HS-27A (cell line): ENCODE data around the gene ABCB7.
"Not testable (repeated sequence)": the region's sequence is repeated elsewhere in the genome, so short reads cannot be mapped to it uniquely, and the experiment has no call there.

Source experiments
- DNase-seq: peaks from one replicate; pipeline ENCODE4 v3.0.0-alpha.2; 2012; ENCODE audit warnings: low read depth, missing footprints

The ABCB7 gene

DNA sequence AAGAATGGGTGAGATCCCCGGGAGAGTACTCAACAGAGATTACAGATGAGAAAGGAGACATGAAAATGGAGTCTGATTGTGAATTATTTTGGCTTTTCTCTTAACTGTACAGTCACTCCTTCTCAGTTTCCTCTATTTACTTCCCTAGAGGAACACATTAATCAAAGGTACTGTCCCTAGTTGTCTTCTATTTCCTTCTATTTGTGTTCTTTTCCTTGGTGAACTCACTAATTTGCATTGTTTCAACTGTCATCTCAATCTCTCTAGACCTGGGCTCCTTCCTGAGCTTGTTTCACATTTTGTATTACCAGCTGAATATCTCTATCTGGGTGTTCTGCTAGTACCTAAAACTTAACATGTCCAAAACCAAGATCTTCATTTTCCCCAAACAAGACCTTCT, 59.8 kb downstream of the ABCB7 start:
- DNase-seq: no peak

GRCh38 chrX:75086731-75087195, 69.3 kb downstream of the ABCB7 start:
- DNase-seq: no peak

DNA sequence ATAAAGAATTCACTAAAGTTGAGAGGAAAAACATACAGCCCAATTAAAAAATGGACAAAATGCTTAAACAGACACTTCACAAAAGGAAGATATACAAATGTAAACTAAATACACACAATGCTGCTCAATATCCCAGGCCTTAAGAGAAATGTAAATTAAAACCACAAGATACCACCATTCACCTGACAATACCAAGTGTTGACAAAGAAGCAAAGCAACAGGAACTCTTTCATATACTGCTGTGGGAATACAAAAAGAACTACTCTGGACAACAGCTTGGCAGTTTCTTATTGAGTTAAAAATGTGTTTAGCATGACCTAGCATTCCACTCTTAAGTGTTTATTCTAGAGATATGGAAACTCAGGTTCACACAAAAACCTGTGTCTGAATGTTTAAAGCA, 71.3 kb downstream of the ABCB7 start:
- no peak for DNase-seq

DNA sequence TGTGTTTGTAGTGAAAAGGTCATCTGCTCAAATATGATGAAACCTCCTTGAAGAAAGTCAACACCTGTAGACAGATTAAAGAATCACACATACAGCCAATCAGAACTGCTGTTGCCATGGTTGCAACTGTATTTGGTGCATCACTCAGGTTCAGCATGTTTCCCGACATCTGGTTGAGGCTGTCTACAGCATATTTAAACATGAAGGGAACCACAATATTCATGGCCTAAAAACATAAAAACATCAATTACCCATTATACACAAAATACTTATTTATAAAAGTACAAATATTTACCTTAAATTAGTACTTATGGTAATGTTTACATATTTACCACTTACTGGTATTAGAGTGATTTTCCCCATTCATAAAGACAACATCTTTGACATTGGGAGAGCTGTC, 79.7 kb downstream of the ABCB7 start:
- DNase-seq: no peak

DNA sequence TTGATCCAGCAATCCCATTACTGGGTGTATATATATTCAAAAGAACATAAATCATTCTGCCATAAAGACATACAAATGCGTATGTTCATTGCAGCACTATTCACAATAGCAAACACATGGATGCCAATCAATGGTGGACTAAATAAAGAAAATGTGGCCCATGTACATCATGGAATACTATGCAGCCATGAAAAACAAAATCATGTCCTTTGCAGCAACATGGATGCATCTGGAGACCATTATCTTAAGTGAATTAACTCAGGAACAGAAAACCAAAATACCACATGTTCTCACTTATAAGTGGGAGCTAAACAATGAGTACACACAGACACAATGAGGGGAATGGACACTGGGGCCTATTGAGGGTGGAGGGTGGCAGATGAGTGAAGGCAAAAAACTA, 81.6 kb downstream of the ABCB7 start:
- no peak for DNase-seq

GRCh38 chrX:75071334-75071733, 84.7 kb downstream of the ABCB7 start:
- DNase-seq: no peak

GRCh38 chrX:75067931-75068330, 88.2 kb downstream of the ABCB7 start:
- no peak for DNase-seq

DNA sequence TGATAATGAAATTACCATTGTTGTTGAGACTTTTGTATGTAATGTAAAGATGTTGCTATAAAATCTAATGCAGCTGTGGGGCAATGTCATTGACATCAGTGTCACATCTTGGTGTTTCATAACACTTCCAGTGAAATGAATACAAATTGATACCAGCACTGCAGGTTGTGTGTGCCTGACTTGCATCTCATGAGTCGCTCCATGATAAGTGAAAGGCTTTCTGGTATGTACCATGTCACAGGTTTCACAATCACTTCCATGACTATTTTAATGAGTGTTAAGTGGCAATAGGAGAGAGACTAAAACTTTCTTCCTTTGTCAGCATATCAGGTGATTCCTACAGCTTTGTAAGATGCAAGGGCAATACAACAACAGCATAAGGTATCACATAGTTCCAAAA, 94.4 kb downstream of the ABCB7 start:
- DNase-seq: no peak

DNA sequence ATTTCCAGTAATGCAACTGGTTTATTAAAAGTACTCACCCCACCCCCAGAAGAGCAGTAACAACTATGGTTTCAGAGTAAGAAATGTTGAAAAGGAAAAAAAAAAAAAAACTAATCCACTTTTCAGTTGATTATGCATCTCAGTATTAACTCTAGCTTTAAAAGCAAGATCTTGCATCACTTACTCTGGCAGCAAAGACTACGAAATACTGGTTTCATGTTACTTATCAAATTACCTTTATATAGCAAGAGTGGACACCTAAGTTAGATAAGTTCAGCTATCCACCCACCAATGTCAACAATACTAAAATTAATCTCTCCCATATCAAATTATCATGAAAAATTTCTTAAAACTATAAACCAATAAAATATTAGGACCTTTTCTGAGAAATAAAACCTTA, 105.0 kb downstream of the ABCB7 start:
- no peak for DNase-seq

- DNase-seq: no peak
Observed at GRCh38 chrX:75045369-75045768, 110.7 kb downstream of the ABCB7 start.

GRCh38 chrX:75044142-75044541, 111.9 kb downstream of the ABCB7 start:
- DNase-seq: not testable (repeated sequence)

GRCh38 chrX:75038925-75039324, 117.2 kb downstream of the ABCB7 start:
- no peak for DNase-seq
